ENCODE results near the gene ATP13A2.
A peak's percentile ranks its signal among the peaks of the same experiment; 100 is the strongest.

Gene ATP13A2

DNA sequence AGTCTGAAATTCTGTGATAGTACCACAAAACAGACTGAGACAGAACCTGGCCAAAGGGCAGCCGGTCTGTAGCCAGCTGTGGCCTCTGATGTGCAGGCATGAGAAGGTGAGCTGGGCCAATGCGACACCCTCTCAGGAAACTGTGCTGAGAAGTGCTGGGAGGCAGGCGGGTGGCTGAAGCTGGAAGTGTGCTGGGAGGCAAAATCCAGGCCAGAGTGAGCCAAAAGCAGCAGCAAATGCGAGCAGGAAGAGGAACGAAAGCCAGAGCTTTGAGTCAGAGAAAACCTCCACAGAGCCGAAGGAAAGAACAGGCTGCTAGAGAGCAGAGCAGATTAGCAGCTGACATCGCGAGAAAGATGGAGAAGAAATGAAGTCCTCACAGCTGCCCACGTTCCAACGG lies 10.2 kb upstream of the ATP13A2 start:
- TF ChIP-seq POLR2A (IDR thresholded peaks at IDR 0.05; ENCODE audit: low read depth, low read length): no peak
- FAIRE-seq (no peak), DNase-seq (ENCODE audit: insufficient read length, low spot score) (no peak)

DNA sequence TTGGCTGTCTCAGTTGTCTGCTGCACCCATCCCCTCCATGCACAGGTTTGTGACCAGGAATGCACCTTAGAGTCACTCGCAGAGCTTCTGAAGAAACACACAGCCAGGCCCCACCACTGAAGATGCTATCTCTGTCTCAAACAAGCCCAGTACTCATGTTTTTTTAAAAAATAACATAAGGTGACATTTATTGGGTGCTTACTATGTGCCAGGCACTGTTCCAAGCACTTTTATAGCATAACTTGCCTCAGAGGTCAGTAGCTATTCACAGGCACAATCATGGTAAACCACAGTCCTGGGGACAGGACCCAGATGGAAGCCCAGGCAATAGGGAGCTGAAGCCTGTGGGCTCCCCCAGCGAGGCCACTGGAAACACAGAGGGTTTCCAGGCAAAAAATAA lies 8.8 kb upstream of the ATP13A2 start:
- TF ChIP-seq POLR2A (IDR thresholded peaks at IDR 0.05; ENCODE audit: low read depth, low read length): no peak

DNA sequence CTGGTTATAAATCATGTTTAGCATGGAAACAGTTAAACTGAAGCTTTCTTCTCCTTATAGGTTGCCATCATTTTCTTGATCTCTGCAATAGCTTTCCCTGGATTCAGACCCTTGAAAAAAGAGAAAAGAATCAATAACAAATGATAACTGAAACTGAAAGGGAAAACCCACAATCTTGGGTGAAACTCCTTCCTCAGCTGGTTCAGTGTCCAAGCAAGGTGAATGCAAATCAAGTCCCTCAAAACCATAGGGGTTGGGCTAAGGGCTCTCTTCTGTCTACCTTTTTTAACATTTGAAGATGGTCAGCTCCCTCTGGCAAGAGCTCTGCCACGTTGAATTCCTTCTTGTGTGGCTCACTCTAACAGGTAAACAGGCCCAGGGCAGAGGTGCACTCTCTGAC lies 7.1 kb upstream of the ATP13A2 start:
- FAIRE-seq: no peak
- no peak for TF ChIP-seq POLR2A (IDR thresholded peaks at IDR 0.05; ENCODE audit: low read depth, low read length)
- no peak for DNase-seq (ENCODE audit: insufficient read length, low spot score)

More for the DNA sequence above, 8.8 kb upstream of the ATP13A2 start:
- DNase-seq (ENCODE audit: insufficient read length, low spot score): no peak
- no peak for FAIRE-seq

DNA sequence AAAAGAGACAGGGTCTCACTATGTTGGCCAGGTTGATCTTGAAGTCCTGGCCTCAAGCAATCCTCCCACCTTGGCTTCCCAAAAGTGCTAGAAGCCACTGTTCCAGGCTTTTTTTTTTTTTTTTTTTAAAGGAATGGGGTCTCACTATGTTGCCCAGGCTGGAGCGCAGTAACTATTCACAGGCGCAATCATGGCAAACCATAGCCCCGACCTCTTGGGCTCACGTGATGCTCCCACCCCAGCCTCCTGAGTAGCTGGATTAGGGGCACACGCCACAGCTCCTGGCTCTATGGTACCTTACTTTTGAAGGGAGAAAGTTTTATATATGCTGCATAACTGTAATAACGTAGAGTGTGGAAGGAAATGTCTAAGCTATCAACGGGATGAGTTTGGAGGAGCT lies 5.7 kb upstream of the ATP13A2 start:
- FAIRE-seq: no peak
- DNase-seq (ENCODE audit: insufficient read length, low spot score): no peak
- TF ChIP-seq POLR2A (IDR thresholded peaks at IDR 0.05; ENCODE audit: low read depth, low read length): no peak

DNA sequence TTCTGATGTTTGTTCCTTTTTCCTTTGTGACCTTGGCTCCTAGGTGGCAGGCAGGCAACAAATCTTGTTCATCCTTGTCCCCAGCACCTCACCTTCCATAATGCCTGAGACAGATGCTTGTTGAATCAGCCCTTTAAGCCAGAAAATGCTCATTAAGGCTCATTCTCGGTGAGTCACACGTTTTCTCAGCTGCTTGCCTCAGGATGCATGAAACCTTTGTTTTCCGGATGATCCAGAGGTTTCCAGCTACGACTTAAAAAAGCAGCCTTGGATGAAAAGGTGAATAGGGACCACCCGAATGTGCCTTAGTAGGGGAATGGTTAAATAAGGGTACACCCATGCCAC lies 4.6 kb upstream of the ATP13A2 start:
- TF ChIP-seq POLR2A (IDR thresholded peaks at IDR 0.05; ENCODE audit: low read depth, low read length): no peak
- FAIRE-seq: peak; percentile 60
- no peak for DNase-seq (ENCODE audit: insufficient read length, low spot score)

DNA sequence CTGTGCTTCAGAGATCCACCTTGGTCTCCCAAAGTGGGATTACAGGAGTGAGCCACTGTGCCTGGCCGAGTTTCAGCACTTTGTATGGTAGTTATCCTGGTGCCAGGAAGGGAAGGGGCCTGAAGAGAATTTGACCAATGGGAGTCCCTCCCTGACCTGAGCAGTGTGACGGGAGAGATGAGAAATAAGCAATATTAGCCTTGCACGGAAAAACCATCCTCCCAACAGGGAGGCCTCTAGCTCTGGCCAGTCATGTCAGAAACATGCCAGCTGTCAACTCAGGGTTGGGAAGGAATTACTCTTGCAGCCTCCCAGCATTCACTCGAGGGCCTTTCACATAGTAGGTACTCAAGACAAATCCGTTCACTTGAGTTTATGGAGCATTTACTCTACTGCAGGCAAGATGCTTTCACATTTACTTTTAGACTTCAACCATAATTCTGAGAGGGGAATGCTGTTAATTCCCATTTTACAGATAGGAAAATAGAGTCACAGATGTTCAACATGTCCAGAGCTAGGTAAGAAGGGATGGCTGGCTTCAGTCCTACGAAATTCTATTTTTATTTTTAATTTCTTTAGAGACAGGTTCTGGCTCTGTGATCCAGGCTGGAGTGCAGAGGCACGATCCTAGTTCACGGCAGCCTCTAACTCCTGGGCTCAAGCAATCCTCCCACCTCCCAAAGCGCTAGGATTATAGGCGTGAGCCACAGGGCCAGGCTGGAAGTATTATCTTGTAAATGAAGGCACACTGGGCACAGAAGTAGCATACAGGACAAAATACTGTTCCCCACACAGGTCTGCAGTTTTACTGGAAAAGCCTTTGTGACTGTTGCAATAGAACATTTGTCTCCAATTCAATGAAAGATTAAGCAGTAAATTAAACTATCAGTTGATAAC lies 3.2 kb upstream of the ATP13A2 start:
- FAIRE-seq (no peak), DNase-seq (ENCODE audit: insufficient read length, low spot score) (no peak)
- no peak for TF ChIP-seq POLR2A (IDR thresholded peaks at IDR 0.05; ENCODE audit: low read depth, low read length)

DNA sequence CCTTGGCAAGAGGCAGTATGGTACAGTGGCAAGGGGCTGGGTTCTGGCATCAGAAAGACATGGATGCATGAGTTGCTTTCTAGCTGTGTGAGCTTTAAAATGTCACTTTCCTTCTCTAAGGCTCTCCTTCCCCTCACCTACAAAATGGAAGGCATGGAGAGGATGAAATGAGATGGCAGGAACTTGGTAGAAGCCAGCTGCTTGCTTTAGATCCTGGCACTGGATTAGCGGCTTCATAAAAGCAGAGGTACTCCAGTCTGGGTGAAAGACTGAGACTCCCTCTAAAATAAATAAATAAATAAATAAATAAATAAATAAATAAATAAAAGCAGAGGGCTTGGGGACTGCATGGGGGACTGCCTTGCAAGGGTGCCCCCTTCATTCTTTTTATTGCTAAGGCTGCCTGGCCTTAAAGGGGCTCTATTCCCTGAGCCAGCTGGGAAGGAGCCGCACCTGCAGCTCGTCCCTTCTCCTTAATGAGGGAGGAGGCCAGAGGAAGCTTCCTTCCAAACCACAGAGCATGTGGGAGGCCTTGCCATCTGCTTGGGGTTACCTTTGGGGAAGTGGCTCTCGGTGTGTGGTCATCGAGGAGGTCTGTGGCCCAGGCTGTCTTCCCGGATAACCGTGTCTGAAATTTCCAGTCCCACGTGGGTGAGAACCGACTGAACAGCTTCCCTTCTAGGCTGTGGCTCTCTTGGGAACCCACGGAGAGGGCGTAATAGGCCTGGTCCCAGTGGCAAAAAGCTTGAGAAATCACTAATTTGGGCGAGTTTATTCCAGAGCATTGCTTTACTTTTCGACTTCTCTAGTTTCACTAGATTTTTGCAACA lies 2.0 kb upstream of the ATP13A2 start:
- TF ChIP-seq POLR2A (IDR thresholded peaks at IDR 0.05; ENCODE audit: low read depth, low read length): no peak
- no peak for DNase-seq (ENCODE audit: insufficient read length, low spot score)
- FAIRE-seq: no peak

DNA sequence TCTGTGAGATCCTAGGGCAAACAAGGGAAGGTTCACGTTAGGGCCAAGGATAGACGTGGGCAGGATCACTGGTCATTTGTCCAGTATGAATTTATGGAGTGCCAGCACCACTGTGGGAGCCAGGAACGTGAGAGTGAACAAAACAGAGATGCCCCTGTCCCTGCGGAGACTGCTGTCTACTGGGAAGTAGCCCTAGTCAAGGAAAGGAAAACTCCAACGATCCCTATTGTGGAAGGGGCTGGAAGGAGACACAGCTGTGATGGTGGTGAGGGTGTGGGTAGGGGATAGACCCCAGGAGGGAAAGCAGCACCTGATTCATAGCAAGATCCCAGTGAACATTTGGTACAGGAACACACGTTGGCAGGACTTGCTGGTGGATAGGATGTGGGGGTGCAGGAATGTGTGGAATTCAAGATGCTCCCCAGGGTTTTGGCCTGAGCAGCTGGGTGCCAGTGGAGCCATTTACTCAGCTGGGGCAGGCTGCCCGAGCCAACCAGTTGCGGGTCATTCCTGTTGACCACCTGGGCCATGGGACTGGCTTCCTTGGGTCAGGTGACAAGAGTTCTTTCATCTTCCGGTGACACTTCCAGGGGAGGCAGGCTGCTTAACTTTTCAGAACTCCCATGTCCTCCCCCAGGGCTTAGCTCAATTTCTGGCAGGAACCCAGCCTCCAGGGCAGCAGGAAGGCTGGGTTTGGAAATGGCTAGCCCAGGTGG lies 1.2 kb upstream of the ATP13A2 start:
- DNase-seq (ENCODE audit: insufficient read length, low spot score) (peak; percentile 65), FAIRE-seq (peak; percentile 27)
- TF ChIP-seq POLR2A (IDR thresholded peaks at IDR 0.05; ENCODE audit: low read depth, low read length): no peak

DNA sequence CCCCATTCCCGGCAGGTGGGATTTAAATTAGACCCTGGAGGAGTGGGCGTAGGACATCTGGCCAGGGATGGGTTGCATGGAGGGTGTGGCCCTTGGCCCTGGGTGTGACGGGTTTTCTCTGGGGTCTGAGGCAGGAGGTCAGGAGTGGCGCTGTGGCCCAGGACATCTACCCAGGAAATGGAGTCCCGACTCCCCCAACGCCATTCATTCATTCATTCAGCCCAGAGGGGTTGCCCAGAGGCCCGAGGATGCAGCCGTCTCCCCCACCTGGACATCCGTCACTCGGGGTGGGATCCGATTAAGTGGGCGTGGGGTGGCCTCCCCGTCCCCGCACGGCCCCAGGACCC lies 663 bp downstream of the ATP13A2 start:
- FAIRE-seq: no peak

DNA sequence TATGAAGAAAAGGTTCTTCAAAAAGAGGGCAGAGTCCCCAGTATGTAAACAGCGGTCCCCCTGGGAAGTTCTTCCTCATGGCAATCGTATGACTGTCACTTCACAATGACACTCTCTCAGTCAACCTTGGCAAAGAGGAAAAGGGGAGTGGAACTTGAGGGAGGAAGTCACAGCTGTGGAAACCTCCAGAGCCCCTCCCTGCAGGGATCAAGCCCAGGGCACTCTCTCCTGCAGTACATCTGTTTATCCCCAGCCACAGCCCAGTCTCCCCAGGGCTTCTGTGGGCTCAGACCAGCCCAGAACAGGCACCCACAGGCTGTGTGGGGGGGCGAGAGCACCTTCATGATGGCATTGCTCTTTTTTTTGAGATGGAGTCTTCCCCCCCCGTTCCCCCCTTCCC lies 2.0 kb downstream of the ATP13A2 start:
- no peak for TF ChIP-seq POLR2A (IDR thresholded peaks at IDR 0.05; ENCODE audit: low read depth, low read length)
- FAIRE-seq: no peak
- DNase-seq (ENCODE audit: insufficient read length, low spot score): no peak

More for the DNA sequence above, 663 bp downstream of the ATP13A2 start:
- no peak for TF ChIP-seq POLR2A (IDR thresholded peaks at IDR 0.05; ENCODE audit: low read depth, low read length)
- DNase-seq (ENCODE audit: insufficient read length, low spot score): no peak

DNA sequence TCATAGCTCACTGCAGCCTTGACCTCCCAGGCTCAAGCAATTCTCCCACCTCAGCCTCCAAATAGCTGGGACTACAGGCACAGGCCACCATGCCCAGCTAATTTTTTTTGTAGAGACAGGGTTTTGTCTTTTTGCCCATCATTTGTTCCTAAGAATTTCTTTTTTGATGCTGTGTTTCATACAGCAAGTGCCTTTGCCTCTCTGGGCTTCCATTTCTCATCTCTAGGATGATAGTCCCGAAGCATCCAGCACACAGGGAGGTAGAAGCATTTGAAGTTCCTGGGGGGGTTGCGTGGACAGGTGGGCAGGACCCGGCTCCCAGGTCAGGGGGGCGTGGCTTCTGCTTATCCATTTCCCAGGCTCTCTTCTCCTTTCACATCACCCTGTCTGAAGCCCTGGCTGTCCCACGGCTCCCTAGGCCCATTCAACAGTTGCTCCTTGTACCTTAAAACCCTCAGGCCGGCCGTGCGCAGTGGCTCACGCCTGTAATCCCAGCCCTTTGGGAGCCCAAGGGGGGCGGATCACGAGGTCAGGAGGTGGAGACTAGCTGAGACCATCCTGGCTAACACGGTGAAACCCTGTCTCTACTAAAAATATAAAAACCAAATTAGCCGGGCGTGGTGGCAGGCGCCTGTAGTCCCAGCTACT lies 3.4 kb downstream of the ATP13A2 start:
- FAIRE-seq: no peak
- no peak for DNase-seq (ENCODE audit: insufficient read length, low spot score)
- no peak for TF ChIP-seq POLR2A (IDR thresholded peaks at IDR 0.05; ENCODE audit: low read depth, low read length)

DNA sequence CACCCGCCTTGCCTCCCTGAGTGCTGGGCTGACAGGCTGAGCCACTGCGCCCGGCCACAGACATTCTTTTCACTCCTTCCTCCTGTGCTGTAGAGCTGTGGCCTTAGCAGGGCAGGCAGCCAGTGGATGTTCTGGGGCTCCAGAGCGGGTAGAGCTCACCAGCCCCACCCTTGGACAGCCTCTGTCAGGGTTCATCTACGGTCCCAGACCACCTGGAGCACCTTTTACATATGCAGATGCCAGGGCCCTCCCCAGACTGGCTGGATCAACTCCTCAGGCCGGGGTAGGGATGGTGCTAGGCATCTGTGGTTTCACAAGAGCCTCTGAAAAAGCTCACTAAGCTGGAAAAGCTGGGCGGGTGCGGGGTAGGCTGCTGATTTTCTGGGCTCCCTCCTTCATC lies 4.6 kb downstream of the ATP13A2 start:
- no peak for TF ChIP-seq POLR2A (IDR thresholded peaks at IDR 0.05; ENCODE audit: low read depth, low read length)
- DNase-seq (ENCODE audit: insufficient read length, low spot score) (no peak), FAIRE-seq (no peak)

DNA sequence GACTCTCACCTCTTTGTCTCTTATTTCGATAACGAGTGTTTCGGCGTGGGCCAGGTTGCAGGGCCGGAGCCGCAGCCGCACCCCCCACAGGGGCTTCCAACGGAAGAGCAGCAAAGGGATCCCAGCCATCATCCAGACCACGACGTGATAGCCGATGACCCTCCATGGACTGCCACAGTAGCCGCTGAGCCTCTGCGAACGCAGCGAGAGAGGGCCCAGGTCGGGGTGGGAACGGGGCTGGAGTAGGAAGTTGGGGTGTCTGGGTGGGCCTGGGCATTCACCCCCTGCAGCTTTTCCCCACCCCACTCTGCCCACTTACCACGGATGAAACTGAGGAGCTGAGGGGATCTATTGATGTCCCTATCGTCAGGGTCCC lies 6.4 kb downstream of the ATP13A2 start:
- FAIRE-seq (no peak), DNase-seq (ENCODE audit: insufficient read length, low spot score) (no peak)
- TF ChIP-seq POLR2A (IDR thresholded peaks at IDR 0.05; ENCODE audit: low read depth, low read length): no peak
